HG02588 (cell line): ENCODE measurements around the gene CUTA.

Experiments used
- ATAC-seq: cut with Tn5 transposase; IDR thresholded peaks from one replicate; pipeline ENCODE4 v1.9.1; 2021; ENCODE audit warnings: mild to moderate bottlenecking, moderate library complexity; ENCODE audit not compliant: unreplicated experiment

The CUTA gene

GRCh38 chr6:33424855-33425667 lies 7.2 kb upstream of the CUTA start:
- ATAC-seq, result no peak

- ATAC-seq, result no peak
Measured at GRCh38 chr6:33423777-33424176, 5.9 kb upstream of the CUTA start.

- ATAC-seq, result no peak
Measured at GRCh38 chr6:33421344-33421643, 3.4 kb upstream of the CUTA start.

GRCh38 chr6:33420491-33421343 lies 2.8 kb upstream of the CUTA start:
- ATAC-seq, result no peak

GRCh38 chr6:33419580-33420490 lies 1.9 kb upstream of the CUTA start, which contains the start of gene SYNGAP1:
SYNGAP1 (plus strand) TSS chr6:33420065; CDS start chr6:33420265, 200 bp downstream.
- ATAC-seq, result no peak

- ATAC-seq, result no peak
Measured at GRCh38 chr6:33418690-33419291, 884 bp upstream of the CUTA start.

- no peak for ATAC-seq
Measured at GRCh38 chr6:33417128-33417902, 592 bp downstream of the CUTA start.

- no peak for ATAC-seq
Measured at GRCh38 chr6:33416386-33417127, 1.4 kb downstream of the CUTA start.

GRCh38 chr6:33415831-33416230 lies 2.1 kb downstream of the CUTA start:
- no peak for ATAC-seq

- ATAC-seq, result no peak
Measured at GRCh38 chr6:33414592-33415271, 3.2 kb downstream of the CUTA start.

GRCh38 chr6:33413241-33414120 lies 4.4 kb downstream of the CUTA start:
- ATAC-seq, result no peak

- ATAC-seq, result no peak
Measured at GRCh38 chr6:33412140-33413009, 5.5 kb downstream of the CUTA start.

- ATAC-seq, result no peak
Measured at GRCh38 chr6:33411632-33412005, 6.3 kb downstream of the CUTA start.

- peak; percentile 31 for ATAC-seq
Measured at GRCh38 chr6:33410711-33411631, 6.9 kb downstream of the CUTA start, which contains the start of gene PHF1. PHF1 (plus strand) TSS chr6:33411014; CDS start chr6:33412264, 1,250 bp downstream.

GRCh38 chr6:33410050-33410710 lies 7.7 kb downstream of the CUTA start:
- ATAC-seq, result peak; percentile 75
